Adrenal gland (tissue), 5 donors: ENCODE measurements around the gene GAK.

Experiments used
- CTCF ChIP-seq, 6 experiments: fragments of 450-650 bp in 4 of 6; fragments of 200-600 bp in 2 of 6; sonication (generic) in 1 of 6; IDR thresholded peaks; 1 replicate in 5 of 6; 2 replicates in 1 of 6; pipeline versions ENCODE4 v1.5.1 to v1.8.0; 2016 to 2021; ENCODE audit warnings: antibody characterized with exemption in 6 of 6, mild to moderate bottlenecking in 2 of 6, moderate library complexity in 1 of 6
- POLR2A ChIP-seq, 2 donors: fragments of 450-650 bp; IDR thresholded peaks; one replicate each; pipeline ENCODE4 v1.6.1; 2017; ENCODE audit warnings: antibody characterized with exemption in 2 of 2, mild to moderate bottlenecking in 2 of 2, moderate library complexity in 1 of 2
- donor health status: DM: no; HTN: no; CAD: no.

GRCh38 chr4:951594-952468, 19.7 kb upstream of the GAK start:
- no peak for TF ChIP-seq CTCF (IDR thresholded peaks at IDR 0.05)
- no peak for TF ChIP-seq POLR2A (IDR thresholded peaks at IDR 0.05)
